ENCODE data around the gene GLIPR2. TPM values are rescaled to one million over a fixed set of nuclear protein-coding genes. Genes with fewer than 3 reads are reported as not detected.
A peak's percentile ranks its signal among the peaks of the same experiment; 100 is the strongest.

GLIPR2 gene
- total RNA-seq, 4 donors from 2014 or later: 8.6 to 31.4 (median 11.6) TPM

DNA sequence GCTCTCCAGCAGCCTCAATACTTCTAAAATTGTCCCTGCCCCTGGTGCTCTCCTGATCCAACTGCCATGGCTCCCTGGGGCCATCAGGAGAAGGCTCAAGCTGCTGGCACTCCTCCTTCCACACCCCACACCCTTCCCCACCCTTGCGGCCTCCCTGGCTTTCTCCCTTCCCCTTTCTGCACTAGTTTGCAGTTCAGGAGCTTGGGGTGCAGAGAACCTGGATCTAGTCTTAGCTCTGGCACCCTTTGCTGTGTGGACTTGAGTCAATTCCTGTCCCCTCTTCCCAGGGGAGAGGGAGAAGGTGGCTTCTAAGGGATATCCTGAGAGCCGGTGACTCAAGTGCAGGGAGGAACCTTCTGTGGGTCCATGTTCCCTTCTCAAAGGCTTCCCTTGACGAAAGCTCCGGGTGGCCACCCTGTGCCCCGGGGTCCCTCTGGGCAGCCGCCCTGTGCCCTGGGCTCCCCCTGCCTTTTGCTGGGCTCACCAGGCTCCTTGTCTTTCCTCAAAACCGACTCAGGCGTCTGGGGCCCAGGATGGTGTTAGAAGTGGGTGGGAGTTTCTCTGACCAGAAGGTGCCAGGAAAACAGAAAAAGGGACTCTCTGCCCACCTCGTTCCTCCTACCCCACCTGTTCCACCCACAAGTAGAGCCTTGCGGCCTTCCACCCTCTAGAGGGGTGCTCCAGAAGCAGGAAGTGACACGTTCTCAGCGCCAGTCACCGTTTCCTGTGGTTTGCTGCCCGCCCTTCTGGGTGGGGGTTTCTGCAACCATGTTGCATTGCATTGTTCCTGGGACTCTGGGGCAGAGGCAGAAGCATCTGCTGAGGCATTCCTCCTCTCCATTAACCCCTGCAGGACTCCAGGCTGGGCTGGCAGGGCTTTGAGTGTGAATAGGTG lies 15.0 kb downstream of the GLIPR2 start:
- peak overlapping the region; percentile 63 to 88 (median 80) for H3K27ac ChIP-seq

DNA sequence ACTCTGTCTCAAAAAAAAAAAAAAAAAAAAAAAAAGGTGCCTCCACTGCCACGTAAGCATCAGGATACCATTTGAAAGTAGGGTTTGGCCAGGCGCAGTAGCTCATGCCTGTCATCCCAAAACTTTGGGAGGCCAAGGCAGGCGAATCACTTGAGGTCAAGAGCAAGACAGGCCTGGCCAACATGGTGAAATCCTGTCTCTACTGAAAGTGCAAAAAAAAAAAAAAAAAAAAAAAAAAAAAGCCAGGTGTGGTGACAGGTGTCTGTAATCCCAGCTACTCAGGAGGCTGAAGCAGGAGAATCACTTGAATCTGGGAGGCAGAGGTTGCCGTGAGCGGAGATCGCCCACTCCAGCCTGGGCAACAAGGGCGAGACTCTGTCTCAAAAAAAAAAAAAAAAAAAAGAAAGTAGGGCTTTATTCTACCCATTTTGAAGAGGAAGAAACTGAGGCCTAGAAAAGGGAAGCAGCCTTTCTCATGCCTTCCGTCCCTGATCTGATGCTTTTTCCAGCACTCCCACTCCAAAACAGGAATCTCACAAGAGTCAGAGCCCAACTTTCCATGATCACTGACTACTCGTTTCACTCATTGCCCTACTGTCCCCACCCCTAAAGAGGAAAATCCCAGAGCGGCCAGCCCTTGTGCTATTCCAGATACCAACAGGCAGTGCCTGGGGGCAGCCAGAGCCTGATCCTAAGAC lies 16.4 kb downstream of the GLIPR2 start:
- Histone ChIP-seq H3K27ac (peak overlapping the region in 3 of 4 donors; percentile 35 to 81 (median 74)), H3K36me3 (peaks cover 0 to 14% (median 0%) of the 10 kb centered on the region in 3 donors), H3K4me3 (no peak overlapping the region), H3K27me3 (no peaks in the 10 kb centered on the region), H3K4me1 (peaks cover 0 to 50% (median 35%) of the 10 kb centered on the region in 4 donors), H3K9me3 (no peaks in the 10 kb centered on the region)
- TF ChIP-seq POLR2A (IDR thresholded peaks at IDR 0.05): no peak
- TF ChIP-seq, protein P1, sequence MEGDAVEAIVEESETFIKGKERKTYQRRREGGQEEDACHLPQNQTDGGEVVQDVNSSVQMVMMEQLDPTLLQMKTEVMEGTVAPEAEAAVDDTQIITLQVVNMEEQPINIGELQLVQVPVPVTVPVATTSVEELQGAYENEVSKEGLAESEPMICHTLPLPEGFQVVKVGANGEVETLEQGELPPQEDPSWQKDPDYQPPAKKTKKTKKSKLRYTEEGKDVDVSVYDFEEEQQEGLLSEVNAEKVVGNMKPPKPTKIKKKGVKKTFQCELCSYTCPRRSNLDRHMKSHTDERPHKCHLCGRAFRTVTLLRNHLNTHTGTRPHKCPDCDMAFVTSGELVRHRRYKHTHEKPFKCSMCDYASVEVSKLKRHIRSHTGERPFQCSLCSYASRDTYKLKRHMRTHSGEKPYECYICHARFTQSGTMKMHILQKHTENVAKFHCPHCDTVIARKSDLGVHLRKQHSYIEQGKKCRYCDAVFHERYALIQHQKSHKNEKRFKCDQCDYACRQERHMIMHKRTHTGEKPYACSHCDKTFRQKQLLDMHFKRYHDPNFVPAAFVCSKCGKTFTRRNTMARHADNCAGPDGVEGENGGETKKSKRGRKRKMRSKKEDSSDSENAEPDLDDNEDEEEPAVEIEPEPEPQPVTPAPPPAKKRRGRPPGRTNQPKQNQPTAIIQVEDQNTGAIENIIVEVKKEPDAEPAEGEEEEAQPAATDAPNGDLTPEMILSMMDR (IDR thresholded peaks at IDR 0.05): no peak
- DNase-seq: no peak

More for the DNA sequence above, 15.0 kb downstream of the GLIPR2 start:
- Histone ChIP-seq H3K4me1 (peaks cover 0 to 60% (median 36%) of the 10 kb centered on the region in 4 donors), H3K36me3 (peaks cover 0 to 7% (median 0%) of the 10 kb centered on the region in 3 donors), H3K27me3 (no peaks in the 10 kb centered on the region), H3K4me3 (peak overlapping the region in 1 of 4 donors; percentile 10), H3K9me3 (no peaks in the 10 kb centered on the region)
- DNase-seq: peak in 2 of 3 donors; percentile 88 to 94
- TF ChIP-seq, protein P1 (IDR thresholded peaks at IDR 0.05): no peak
- no peak for TF ChIP-seq POLR2A (IDR thresholded peaks at IDR 0.05)

DNA sequence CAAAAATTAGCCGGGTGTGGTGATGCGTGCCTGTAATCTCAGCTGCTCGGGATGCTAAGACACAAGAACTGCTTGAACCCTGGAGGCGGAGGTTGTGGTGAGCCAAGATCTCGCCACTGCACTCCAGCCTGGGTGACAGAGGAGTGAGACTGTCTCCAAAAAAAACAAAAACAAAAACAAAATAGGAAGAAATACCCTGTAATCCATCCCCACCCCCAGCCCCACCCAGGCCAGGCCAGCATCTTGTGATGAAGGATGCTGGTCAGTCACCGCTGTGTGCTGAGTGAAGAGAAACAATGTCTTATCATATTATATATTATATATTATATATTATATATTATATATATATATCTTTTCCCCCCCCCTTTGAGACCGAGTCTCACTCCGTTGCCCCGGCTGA lies 17.2 kb downstream of the GLIPR2 start:
- Histone ChIP-seq H3K27me3 (no peaks in the 10 kb centered on the region), H3K36me3 (peaks cover 0 to 14% (median 0%) of the 10 kb centered on the region in 3 donors), H3K4me3 (no peak overlapping the region), H3K27ac (peak overlapping the region in 3 of 4 donors; percentile 35 to 81 (median 74)), H3K4me1 (peaks cover 0 to 44% (median 26%) of the 10 kb centered on the region in 4 donors), H3K9me3 (no peaks in the 10 kb centered on the region)
- TF ChIP-seq POLR2A (IDR thresholded peaks at IDR 0.05): no peak
- TF ChIP-seq, protein P1 (IDR thresholded peaks at IDR 0.05): no peak
- no peak for DNase-seq

DNA sequence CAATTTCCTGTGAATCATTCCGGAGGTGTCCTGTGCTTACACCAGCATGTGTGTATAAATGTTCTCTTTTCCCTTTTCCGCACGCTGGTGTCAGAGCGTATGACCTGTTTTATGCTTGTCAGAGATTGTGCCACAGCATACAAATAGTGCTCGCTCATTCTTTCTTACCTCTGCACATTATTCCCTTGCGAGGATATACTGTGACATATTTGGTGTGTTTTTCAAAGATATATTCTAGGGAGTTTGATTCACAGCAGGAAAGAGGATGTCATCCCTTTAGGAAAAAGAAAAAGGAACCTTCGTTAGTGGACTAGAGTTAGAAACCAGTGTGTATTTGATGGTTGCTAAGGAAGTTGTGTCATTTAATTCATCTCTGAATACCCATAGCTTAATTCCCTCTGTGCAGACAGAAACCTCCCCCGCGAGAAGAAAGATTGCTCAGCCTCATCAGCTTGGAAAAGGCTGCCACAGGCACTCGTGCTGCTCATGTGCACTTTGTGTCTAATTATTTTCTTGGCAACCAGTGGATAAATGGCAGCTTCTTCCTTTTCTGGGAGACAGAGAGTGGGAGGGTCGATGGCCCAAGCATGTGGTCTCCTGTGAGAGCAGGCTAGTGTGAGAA lies 17.9 kb downstream of the GLIPR2 start:
- Histone ChIP-seq H3K36me3 (peaks cover 0 to 14% (median 0%) of the 10 kb centered on the region in 3 donors), H3K4me3 (no peak overlapping the region), H3K27ac (peak overlapping the region; percentile 7 to 81 (median 59)), H3K4me1 (peaks cover 0 to 38% (median 19%) of the 10 kb centered on the region in 4 donors), H3K27me3 (no peaks in the 10 kb centered on the region), H3K9me3 (no peaks in the 10 kb centered on the region)
- TF ChIP-seq POLR2A (IDR thresholded peaks at IDR 0.05): no peak
- TF ChIP-seq, protein P1 (IDR thresholded peaks at IDR 0.05): no peak
- DNase-seq: peak in 1 of 3 donors; percentile 61

DNA sequence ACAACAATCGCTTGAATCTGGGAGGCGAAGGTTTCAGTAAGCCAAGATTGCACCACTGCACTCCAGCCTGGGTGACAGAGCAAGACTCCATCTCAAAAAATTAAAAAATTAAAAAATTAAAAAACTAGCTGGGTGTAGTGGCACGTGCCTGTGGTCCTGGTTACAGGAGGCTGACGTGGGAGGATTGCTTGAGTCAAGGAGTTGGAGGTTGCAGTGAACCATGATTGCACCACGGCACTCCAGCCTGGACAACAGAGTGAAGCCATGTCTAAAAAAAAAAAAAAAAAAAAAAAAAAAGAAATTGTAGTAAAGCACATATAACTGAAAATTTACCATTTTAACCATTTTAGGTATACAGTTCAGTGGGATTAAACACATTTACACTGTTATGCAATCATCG lies 19.6 kb downstream of the GLIPR2 start:
- TF ChIP-seq POLR2A (IDR thresholded peaks at IDR 0.05): no peak
- TF ChIP-seq, protein P1 (IDR thresholded peaks at IDR 0.05): no peak
- H3K36me3 ChIP-seq: peaks cover 0 to 14% (median 0%) of the 10 kb centered on the region in 3 donors
- no peaks in the 10 kb centered on the region for H3K9me3 ChIP-seq
- H3K27me3 ChIP-seq: no peaks in the 10 kb centered on the region
- peaks cover 0 to 22% (median 14%) of the 10 kb centered on the region in 4 donors for H3K4me1 ChIP-seq
- H3K27ac ChIP-seq: peak overlapping the region in 1 of 4 donors; percentile 8
- no peak overlapping the region for H3K4me3 ChIP-seq
- DNase-seq: no peak
